GM19463 (cell line): ENCODE measurements around the gene TMEM229B.

Experiments
- ATAC-seq: cut with Tn5 transposase; IDR thresholded peaks from one replicate; pipeline ENCODE4 v1.9.1; 2021; ENCODE audit warnings: mild to moderate bottlenecking, moderate library complexity; ENCODE audit not compliant: unreplicated experiment

The TMEM229B gene

DNA sequence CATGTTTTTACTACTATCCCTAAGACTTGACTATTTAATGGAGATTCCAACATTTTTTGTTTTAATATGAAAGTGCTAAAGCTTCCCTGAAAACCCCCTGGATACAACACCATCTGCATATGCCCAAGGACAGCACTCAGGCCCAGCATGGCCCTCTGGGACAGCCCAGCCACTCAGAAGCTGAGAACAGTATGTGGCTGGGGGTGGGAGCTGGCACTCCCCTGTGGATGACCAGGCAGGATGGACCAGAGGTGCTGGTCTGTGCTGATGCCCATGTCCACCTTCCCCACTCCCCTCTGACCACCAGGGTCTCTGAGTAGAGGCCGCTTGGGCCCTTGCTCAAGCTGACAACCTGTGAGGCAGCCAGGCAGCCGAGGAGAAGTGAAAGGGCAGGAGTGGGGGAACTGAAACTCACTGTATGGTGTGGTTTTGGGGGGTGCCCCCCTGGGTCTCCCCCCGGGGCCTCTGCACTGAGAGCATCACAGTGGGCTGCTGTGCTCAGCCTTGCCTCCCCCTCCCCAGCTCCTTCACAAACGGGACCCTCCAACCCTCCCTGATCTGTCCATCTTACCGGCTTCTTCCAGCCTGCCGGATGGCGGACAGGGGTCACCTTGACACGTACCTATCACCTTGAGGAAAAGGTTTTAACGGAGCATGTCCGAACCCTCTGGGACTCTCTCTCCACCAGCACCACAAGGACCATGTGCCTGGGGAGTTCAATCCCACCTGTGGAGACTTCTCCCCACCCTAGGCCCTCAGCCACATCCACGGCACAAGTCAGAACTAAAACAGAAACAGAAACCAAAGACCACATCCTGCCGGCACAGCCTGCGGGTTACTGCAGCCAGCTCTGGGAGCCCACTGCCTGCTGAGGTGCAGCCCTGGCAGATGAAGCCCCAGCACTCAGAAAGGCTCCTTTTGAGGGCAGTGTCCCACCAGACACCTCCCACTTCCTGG, at the start of gene TMEM229B:
TMEM229B (minus strand) TSS at position 785 of the 957 bp plus-strand sequence. CDS start 14,798 bp downstream, outside the sequence.
- peak; percentile 91 for ATAC-seq

DNA sequence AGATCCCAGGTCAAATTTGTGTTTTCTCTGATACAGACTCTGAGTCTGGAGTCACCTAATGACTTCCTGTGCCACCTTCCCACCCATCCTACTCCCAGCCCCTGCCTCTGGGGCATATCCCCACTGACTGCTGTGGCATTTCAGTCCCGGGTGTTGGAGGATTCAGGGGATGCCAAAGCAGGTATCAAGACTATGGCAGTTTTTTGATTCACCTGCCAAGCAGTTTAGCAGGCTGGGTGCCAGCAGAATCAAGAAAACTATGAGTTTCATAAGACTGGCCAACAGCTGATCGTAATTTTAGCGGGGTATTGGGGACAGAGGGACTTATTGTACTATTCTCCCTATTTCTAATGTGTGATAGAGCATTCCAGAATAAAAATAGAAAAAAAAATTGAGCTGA, 49.2 kb upstream of the TMEM229B start:
- no peak for ATAC-seq

GRCh38 chr14:67536087-67536486, 47.6 kb upstream of the TMEM229B start:
- ATAC-seq = no peak

DNA sequence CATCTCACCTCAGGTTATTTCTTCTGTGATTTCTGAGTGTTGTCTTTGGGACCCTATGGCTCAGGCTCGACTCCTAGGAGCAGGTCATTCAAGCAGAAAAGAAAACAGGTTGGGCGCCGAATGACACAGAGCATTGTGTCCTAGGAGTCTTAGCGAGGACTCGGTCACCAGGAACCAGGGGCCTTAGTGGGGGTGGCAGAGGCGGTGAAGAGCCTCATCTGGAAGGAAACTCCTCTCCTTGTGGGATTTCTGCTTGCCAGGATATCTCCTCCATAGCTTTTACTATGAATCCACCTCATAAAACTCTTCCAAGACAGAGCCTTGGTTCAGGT, 45.2 kb upstream of the TMEM229B start:
- ATAC-seq = no peak

DNA sequence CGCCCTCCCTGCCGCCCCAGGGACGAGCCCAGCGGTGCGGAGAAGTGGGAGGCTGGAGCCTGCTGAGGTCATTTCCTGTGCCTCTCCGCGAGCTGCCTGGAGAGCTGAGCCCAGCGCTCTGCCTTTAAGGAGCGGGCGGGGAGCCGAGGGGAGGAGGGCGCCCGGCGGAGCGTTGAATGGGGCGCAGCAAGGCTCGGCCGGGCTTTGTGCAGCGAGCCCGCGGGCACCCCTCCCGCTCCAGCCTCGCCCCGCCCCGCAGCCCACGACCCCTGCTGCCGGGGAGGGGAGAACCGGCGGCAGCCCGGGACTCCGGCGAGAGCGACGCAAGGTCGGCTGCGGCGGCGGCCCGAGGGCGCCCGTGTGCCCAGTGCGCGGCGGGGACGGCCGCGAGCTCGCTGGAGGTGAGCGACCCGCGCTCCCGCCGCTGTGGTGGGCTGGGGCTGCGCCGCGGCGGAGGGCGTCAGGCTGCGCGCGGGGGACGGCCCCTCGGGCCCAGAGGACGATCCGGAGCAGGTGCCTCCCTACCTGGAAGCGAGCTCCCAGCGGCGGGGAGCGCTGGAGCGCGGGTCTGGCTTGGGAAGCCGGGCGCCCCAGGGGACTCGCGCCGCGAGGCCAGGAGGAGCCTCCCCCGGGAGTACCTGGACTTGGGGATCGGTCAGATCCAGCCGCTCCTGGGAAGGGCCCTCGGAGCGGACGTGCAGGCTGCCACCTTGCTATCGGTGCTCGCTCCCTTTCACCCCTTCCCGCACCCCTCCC, 44.7 kb upstream of the TMEM229B start, which contains the start of gene PLEKHH1:
PLEKHH1 (plus strand) TSS at position 293 of the 756 bp plus-strand sequence. CDS start 8,578 bp downstream, outside the sequence.
- ATAC-seq = peak; percentile 90

DNA sequence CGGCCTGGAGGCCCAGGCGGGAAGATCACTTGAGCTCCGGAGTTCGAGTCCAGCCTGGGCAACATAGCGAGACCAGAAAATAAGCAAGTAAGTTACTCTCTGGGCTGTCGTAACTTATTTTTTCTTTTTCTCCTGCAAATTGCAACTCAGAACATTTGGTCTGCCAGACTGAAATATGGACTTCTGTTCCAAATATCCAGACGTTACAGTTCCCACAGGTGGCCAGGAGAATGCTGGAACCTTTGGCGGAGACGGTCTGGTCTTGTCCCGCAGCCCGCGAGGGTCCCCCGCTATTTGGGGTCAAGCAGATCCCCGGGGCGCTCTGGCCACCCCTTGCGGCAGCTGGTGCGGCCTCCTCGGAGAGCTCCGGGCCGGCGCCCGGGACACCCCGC, 44.1 kb upstream of the TMEM229B start:
- ATAC-seq = no peak

DNA sequence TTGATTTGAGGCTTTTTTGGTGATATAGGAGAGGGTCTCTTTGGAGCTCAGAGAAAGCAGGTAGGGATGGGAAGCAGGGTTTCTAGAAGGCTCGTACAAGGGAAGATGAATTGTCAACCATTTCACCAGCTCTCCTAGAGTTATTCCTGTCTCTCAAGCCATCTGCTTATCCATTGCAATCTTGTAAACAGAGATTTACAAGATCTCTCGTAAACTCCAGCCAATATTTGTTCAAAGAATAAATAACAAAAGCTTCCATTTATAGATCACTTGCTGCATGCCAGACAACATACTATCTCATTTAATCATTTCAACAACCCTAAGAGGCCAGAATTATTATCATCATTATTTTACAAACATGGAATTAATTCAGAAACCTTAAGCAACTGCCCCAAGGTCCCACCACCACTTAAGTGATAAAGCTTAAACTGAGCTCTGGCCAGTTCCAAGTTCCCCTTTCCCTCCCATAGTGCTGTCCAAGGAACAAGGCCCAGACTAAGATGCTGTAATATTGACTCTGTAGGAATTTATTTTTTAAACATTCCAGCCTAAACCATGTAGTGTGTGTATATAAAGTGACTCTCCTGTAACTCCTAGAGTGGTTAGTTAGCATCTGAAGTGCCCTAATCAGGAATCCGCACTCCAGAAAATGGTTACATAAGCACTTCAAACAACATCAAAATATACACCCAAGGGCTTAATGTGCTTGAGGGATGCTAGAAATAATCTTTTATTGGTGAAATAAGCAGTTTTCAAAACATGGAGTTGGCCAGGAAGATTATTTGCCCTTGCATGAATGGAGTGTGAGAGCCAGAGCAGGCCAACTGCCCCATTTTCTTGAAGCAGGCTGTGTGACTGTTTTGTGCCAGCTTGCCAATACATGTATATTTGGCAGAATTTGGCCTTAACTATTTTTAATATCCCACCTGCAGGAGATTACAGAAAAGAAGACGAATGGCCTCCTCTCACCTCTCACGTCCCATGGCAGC, 41.7 kb upstream of the TMEM229B start:
- no peak for ATAC-seq

- no peak for ATAC-seq
These were observed 39.8 kb upstream of the TMEM229B start for GRCh38 chr14:67528276-67528675.

- no peak for ATAC-seq
These were observed 39.2 kb upstream of the TMEM229B start for GRCh38 chr14:67527756-67528155.

- peak; percentile 66 for ATAC-seq
These were observed 38.3 kb upstream of the TMEM229B start for GRCh38 chr14:67526676-67527459.

DNA sequence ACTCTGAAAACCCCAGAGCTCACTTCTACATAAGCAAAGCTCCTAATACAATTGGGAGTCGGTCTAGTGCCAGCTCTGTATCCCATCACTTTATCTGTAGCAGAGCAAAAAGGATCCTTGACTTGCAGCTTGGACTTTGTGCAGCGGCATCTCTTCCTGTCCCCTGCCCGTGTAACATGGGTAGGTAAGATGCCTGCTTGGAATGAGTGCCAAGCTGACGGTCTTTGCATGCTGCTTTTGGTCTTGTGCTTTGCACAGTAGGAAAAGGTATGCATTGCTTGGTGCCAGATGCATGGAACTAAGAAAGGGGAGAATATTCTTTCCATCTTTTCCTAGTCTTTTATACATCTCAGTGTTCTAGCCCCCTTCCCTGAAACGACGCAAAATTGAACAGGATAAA, 37.7 kb upstream of the TMEM229B start:
- ATAC-seq = no peak

- ATAC-seq = no peak
These were observed 36.9 kb upstream of the TMEM229B start for GRCh38 chr14:67525389-67525788.

- ATAC-seq = no peak
These were observed 36.1 kb upstream of the TMEM229B start for GRCh38 chr14:67524634-67524963.

DNA sequence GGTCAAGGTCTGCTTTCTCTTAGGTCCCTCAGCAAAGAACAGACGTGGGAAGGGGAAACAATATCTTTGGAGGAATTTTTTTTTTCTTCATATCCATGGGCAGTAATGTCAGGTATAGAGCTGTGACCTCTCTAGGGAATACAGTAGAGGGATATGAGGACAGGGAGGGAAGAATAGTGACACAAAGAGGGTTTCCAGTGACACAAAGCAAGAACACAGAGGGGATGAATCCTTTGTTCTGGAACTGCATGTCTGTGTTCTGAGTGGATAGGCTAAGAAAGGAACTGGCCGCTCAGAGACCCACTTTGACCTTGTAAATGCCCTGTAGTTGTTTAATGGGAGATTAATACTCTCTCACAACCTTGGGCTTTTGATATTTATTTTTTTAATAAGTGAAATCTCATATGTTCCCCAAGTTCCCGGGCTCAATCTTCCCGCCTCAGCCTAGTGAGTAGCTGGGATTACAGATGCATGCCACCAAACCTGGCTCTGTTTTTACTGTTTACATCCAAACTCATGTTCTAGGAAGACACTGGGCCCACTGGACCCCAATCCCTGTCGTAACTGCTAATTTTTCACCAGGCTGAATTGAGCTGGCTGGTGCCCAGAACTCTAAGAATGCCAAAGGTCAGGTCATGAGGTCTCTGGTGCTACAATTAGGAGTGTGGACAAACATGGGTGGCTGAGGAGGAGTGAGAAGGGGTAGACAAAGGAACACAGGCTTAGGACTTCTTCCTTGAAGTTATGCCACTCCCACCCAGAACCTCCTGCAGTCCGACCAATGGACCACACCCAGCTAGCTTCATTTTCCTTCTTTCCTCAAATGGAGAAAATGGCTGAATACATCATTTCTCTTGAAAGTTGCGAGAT, 35.5 kb upstream of the TMEM229B start:
- ATAC-seq = no peak

DNA sequence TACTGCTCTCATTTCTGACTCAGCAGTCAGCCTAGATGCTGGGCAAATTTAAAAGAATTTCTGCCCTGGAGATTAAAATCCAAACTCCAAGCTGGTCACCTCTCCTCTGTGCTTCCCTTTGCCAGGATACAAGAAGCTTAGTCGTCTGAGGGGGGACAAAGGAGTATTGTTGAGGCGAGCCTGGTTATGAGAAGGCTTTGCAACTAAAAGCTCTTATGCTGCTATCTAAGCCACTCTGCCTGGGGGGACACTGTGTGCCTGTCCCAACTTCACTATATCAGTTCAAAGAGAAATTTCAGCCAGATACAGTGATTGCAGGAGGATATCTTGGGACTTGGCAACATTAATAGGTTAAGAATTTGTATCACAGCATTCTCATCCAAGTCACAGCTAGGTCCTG, 33.7 kb upstream of the TMEM229B start:
- ATAC-seq = no peak

DNA sequence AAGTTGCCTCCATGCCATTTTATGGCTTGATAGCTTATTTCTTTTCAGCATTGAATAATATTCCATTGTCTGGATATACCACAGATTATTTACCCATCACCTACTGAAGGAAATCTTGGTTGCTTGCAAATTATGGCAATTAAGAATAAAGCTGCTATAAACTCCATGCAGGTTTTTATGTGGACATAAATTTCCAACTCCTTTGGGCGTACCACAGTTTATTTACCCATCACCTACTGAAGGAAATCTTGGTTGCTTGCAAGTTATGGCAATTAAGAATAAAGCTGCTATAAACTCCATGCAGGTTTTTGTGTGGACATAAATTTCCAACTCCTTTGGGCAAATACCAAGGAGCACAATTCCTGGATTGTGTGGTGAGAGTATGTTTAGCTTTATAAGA, 32.0 kb upstream of the TMEM229B start:
- ATAC-seq = no peak

DNA sequence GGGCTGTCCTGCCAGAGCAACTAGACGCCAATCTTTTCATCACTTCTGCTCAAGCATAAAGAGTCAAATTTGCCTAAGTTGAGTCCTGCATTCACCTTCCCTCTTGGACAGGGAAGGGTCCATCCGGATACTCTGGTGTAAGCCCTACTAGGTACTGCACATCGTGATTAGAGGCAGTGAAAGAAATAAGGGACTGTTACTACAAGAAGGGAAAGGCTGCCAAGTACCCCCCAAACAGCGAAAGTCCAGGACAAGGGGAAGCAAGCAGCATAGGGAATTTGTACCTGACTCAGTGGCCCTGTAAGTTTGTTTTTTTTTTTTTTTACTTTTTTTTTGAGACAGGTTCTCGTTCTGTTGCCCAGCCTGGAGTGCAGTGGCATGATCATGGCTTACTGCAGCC, 30.9 kb upstream of the TMEM229B start:
- no peak for ATAC-seq

DNA sequence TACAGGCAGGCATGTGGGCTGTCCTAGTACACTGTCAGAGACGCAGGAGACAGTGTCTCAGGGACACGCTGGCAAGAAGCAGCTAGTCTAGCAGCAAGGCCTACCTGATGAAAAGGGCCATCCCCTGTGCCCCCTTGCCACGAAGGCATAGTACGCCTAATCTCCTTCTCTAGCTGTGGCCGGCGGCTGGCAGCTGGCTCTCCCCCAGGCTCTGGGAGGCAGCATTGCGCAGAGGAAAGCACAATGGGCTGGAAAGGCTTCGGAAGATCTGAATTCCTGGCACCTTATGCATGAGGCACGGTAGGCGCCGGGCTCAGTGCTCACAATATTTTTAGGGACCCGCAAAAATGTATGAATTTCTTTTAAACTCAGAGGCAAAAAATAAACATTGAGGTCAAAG, 28.6 kb upstream of the TMEM229B start:
- no peak for ATAC-seq

GRCh38 chr14:67516676-67517075, 28.2 kb upstream of the TMEM229B start:
- ATAC-seq = no peak
